Activated T-helper 2 cell treated with anti-CD3 and anti-CD28 coated beads, Interferon-gamma antibody, Interleukin-2, Interleukin-4, amounts not matched to agents 10 μg/mL and 5 μg/mL and 100 μg/mL, durations not matched to agents 14 hours and 24 hours and 36 hours (primary cell): ENCODE measurements around the gene P2RY8. TPM values are rescaled to one million over a fixed set of nuclear protein-coding genes. Genes with fewer than 3 reads are reported as not detected.
A peak's percentile ranks its signal among the peaks of the same experiment; 100 is the strongest.

Source experiments
- DNase-seq: peaks from one replicate; pipeline ENCODE4 v3.0.0; 2021; ENCODE audit warnings: low spot score
- H3K27ac Mint-ChIP-seq: one replicate; pipeline ENCODE4 v1.8.0; 2021; ENCODE audit warnings: mixed read lengths
- H3K27me3 Mint-ChIP-seq: one replicate; pipeline ENCODE4 v1.8.0; 2021; ENCODE audit warnings: low read depth, mixed read lengths
- H3K36me3 Mint-ChIP-seq: one replicate; pipeline ENCODE4 v1.8.0; 2021; ENCODE audit warnings: low read depth, mixed read lengths
- H3K4me1 Mint-ChIP-seq: one replicate; pipeline ENCODE4 v1.8.0; 2021; ENCODE audit warnings: low read depth, mixed read lengths
- H3K4me3 Mint-ChIP-seq: one replicate; pipeline ENCODE4 v1.8.0; 2021; ENCODE audit warnings: low read depth, mild to moderate bottlenecking, moderate library complexity, mixed read lengths
- H3K9me3 Mint-ChIP-seq: one replicate; pipeline ENCODE4 v1.8.0; 2021; ENCODE audit warnings: mixed read lengths
- intact Hi-C: fragments of 100-400 bp; cut with micrococcal nuclease; formaldehyde crosslinking; loops from one replicate; pipeline ENCODE4 v1.15.1; 2023
- total RNA-seq: library from RNA; stranded (reverse); gene quantifications from 2 replicates; pipeline ENCODE4 v1.2.3, GENCODE V29; 2022

The P2RY8 gene
- total RNA-seq, 1 donor from 2014 or later = 34.5 TPM

DNA sequence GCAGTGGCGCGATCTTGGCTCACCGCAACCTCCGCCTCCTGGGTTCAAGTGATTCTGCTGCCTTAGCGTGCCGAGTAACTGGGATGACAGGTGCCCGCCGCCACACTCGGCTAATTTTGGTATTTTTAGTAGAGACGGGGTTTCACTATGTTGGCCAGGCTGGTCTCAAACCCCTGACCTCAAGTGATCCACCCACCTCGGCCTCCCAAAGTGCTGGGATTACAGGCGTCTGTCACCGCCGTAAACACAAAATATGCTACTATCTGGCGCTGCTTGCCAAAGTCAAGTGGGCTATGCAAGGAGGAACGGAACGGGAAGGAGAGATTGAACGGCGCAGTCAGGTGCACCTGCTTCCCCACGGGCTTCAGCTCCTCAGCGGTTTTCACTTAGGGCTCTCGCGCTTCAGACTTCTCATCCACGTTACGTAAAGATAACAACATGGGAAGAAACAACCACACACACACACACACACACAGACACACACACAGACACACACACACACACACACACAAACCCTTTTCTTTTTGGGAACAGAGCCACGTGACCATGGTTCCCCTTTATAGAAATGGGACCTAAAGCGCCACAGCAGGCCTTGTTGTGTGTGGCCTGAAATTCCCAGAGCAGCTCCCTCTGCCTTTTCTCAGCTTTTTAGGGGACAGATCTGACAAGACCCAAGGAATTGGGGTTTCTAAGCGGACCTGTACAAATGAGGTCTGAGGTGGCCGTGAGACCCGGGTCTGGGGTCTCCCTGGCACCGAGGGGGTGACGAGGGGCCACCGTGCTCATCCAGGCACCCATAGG lies 1.5 kb downstream of the P2RY8 start:
- peak overlapping the region; percentile 99 for H3K27ac Mint-ChIP-seq
- DNase-seq = peak; percentile 50
- H3K4me1 Mint-ChIP-seq = peaks cover 14% of the 10 kb centered on the region
- peaks cover 16% of the 10 kb centered on the region for H3K36me3 Mint-ChIP-seq
- H3K27me3 Mint-ChIP-seq = no peaks in the 10 kb centered on the region
- intact Hi-C loops = loop anchor here (1.0 to 5.0 kb wide), 5 partner anchors 7 to 143 kb away; partner anchors contain the start of gene SLC25A6
- H3K9me3 Mint-ChIP-seq = no peaks in the 10 kb centered on the region
- peak overlapping the region; percentile 94 for H3K4me3 Mint-ChIP-seq

DNA sequence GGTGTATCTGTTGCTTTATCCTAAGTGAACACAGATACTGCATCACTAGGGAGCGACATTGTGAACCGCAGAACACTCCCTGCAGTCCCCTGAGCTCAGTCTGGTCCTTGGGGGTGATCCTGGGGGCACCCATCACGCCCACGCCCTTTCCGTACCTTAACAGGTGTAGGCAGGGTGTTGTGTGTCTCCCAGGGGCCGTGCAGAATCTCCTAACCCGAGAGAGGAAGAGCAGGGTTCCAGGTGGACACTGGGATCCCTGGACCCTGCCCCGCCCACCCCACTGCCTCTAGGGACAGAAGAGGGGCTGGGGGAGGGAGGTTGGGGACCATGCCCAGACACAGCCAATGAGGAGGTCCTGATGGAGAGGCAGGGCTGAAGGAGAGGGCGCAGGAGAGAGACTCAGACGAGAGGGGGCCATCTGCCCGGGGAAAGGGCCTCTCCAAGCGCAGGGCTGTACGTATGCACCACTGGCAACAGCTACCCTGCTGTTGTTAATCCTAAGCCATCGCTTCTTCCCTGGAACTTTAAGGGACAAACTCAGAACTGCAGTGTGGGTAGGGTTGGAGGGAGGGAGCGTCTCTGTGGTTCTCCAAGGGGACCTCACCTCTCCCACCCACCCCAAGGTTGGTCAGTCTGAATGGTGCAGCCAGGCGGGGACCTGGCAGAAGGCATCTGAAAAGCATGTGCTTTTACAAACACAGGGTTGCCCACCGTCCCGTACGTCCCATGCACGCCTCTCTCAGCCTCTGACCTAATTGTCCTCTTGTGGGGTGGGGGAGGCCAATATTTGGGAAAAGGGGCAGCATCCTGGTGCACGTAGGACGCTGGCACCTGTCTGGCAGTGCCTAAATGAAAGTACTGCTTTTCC lies 2.5 kb downstream of the P2RY8 start:
- Mint-ChIP-seq H3K4me3 (peak overlapping the region; percentile 94), H3K36me3 (peaks cover 16% of the 10 kb centered on the region), H3K27ac (peak overlapping the region; percentile 99), H3K9me3 (no peaks in the 10 kb centered on the region), H3K27me3 (no peaks in the 10 kb centered on the region), H3K4me1 (peaks cover 14% of the 10 kb centered on the region)
- peak; percentile 48 for DNase-seq
- intact Hi-C loops = loop anchor here (5.0 kb wide), 2 partner anchors 32 to 142 kb away; partner anchors contain the start of gene SLC25A6

DNA sequence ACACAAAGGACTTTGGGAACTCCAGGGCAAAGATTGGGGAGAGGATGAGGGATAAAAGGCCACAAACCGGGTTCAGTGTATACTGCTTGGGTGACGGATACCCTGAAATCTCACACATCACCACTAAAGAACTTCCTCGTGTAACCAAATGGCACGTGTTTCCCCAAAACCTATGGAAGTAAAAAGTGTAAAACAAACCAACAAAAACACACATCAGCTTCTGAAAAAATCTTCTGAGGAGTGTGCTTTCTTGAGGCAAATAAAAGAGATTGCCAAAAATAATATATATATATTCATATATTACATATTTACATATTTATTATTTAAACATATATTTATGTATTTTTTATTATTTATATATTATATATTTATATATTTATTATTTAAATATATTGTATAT lies 3.9 kb downstream of the P2RY8 start:
- Mint-ChIP-seq H3K9me3 (no peaks in the 10 kb centered on the region), H3K27ac (no peak overlapping the region), H3K36me3 (peaks cover 16% of the 10 kb centered on the region), H3K27me3 (no peaks in the 10 kb centered on the region), H3K4me1 (peaks cover 14% of the 10 kb centered on the region), H3K4me3 (no peak overlapping the region)
- intact Hi-C loops = no loop called here
- DNase-seq = peak; percentile 2

DNA sequence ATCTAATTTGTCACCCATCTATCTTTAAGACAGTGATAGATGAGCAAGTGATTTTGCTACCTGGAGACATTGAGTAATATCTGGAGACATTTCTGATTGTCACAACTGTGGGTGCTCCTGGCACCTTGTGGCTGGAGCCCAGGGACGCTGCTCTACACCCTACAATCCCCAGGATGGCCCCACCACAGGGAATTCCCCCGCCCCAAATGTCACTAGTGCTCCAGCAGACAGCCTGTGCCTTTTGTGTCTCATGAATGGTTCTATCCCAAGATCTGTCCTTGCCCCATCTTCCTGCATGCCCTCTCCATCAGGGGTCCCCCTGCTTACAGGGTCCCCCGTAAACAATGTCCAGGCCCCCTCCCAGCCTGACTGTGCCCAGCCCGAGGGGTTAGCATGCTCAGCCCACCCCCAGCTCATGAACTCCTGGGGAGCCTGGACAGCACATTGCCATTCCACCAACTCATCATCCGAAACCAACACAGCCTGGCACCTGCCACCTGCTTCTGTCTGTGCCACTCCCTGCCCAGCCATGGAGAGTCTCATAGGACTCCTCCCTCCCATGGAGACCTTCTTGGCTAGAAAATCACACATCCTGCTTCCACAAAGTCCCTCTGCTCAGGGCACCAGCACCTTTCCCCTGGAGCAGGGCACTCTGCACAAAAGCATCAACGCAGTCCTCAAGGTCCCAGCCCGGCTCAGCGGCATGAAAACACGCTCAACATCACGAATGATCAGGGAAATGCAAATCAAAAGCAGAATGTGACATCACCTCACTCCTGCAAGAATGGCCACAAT lies 5.7 kb downstream of the P2RY8 start:
- no peak overlapping the region for H3K4me3 Mint-ChIP-seq
- no peaks in the 10 kb centered on the region for H3K27me3 Mint-ChIP-seq
- H3K36me3 Mint-ChIP-seq = peaks cover 16% of the 10 kb centered on the region
- intact Hi-C loops = no loop called here
- peak; percentile 9 for DNase-seq
- H3K27ac Mint-ChIP-seq = no peak overlapping the region
- peaks cover 6% of the 10 kb centered on the region for H3K4me1 Mint-ChIP-seq
- no peaks in the 10 kb centered on the region for H3K9me3 Mint-ChIP-seq

DNA sequence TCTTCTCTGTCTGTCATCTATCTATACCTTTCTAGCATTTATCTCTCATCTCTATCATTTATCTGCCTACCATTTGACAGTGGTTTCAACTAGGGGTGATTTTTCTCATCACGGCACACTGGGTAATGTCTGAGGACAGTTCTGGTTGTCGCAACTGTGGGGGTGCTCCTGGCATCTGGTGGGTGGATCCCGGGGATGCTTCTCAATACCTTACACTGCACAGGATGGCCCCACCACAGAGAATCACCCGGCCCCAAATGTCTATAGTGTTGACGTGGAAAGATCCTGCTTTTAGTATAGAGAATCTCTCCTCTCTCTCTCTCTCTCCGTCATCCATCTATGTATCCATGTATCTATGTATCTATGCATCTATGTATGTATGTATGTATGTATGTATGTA lies 7.2 kb downstream of the P2RY8 start:
- DNase-seq = no peak
- intact Hi-C loops = no loop called here
- no peaks in the 10 kb centered on the region for H3K4me1 Mint-ChIP-seq
- H3K9me3 Mint-ChIP-seq = no peaks in the 10 kb centered on the region
- H3K27ac Mint-ChIP-seq = no peak overlapping the region
- peaks cover 9% of the 10 kb centered on the region for H3K36me3 Mint-ChIP-seq
- H3K4me3 Mint-ChIP-seq = no peak overlapping the region
- no peaks in the 10 kb centered on the region for H3K27me3 Mint-ChIP-seq

DNA sequence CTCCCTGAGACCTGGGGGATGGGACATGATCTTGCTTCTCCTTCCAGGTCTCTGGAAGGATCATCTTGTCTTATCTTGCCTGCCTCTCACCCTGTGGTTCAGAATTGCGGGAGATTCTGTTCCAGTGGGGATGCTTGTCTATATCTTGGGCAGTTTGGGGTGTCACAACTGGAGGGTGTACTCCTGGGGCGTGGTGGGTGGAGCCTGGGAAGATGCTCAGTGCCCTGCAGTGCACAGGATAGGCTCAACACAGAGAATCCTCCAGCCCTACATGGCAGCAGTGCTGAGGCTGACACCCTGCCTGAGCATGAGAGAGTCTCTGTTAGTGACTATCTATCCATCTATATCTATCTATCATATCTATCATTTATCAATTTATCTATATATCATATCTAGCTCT lies 7.7 kb downstream of the P2RY8 start:
- Mint-ChIP-seq H3K36me3 (peaks cover 9% of the 10 kb centered on the region), H3K4me1 (no peaks in the 10 kb centered on the region), H3K27ac (no peak overlapping the region), H3K4me3 (no peak overlapping the region), H3K27me3 (no peaks in the 10 kb centered on the region), H3K9me3 (no peaks in the 10 kb centered on the region)
- intact Hi-C loops = no loop called here
- peak; percentile 6 for DNase-seq

DNA sequence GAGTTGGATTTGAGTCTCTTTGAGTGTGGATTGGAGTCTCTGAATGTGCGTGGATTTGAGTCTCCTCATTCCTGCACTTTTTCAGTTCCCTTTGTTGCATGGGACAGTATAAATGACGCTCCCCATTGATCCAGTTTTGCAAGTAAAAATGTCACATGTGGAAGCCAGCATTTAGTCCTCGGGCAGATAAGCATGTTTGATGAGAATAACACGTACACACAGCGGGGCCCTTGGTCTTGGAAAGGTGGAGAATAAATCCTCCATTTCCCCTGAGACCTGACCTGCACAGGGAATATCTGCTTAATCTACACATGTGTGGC lies 8.1 kb downstream of the P2RY8 start:
- intact Hi-C loops = loop anchor here (1.0 kb wide), 1 partner anchor 7 kb away; no protein-coding TSS in a partner anchor
- peaks cover 9% of the 10 kb centered on the region for H3K36me3 Mint-ChIP-seq
- H3K27ac Mint-ChIP-seq = no peak overlapping the region
- no peaks in the 10 kb centered on the region for H3K9me3 Mint-ChIP-seq
- no peak overlapping the region for H3K4me3 Mint-ChIP-seq
- DNase-seq = peak; percentile 5
- no peaks in the 10 kb centered on the region for H3K4me1 Mint-ChIP-seq
- H3K27me3 Mint-ChIP-seq = no peaks in the 10 kb centered on the region

DNA sequence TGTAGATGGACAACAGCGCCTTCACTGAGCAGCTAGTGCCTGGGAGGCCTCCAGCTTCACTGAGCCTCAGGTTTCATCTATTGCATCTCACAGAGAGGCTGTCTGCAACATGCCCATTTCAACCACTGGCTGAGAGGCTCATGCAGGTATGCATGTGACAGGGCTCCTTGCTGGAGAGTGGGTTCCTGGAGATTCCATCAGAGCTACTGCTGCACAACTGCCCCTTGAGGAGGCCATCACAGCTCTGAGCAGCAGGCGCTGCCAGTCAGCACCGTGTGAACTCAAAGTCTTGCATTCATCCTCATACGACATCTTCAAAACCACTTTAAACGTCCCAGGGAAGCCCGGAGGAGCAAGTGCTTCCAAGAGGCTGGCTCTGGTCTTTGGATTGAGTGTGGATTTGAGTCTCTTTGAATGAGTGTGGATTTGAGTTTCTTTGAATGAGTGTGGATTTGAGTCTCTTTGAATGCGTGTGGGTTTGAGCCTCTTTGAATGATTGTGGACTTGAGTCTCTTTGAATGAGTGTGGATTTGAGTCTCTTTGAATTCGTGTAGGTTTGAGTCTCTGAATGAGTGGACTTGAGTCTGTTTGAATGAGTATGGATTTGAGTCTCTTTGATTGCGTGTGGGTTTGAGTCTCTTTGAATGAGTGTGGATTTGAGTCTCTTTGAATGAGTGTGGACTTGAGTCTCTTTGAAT lies 8.7 kb downstream of the P2RY8 start:
- DNase-seq = peak; percentile 5
- no peak overlapping the region for H3K4me3 Mint-ChIP-seq
- H3K36me3 Mint-ChIP-seq = peaks cover 10% of the 10 kb centered on the region
- no peaks in the 10 kb centered on the region for H3K9me3 Mint-ChIP-seq
- intact Hi-C loops = loop anchor here (1.0 kb wide), 1 partner anchor 8 kb away; no protein-coding TSS in a partner anchor
- H3K27me3 Mint-ChIP-seq = no peaks in the 10 kb centered on the region
- H3K4me1 Mint-ChIP-seq = peaks cover under 1% of the 10 kb centered on the region
- H3K27ac Mint-ChIP-seq = no peak overlapping the region

DNA sequence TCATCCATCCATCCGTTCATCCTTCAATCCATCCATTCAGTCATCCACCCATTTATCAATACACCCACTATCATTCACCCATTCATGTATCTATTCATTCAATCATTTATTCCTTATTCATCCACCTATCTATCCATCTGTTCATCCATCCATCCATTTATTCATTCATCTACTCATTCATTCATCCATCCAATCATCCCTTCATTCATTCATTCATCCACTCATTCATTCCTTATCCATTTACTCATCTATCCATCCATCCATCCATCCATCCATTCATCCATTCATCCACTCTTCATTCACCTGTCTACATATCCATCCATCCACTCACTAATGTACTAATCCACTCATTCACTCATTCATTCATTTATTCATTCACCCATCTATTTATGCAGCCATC lies 9.5 kb downstream of the P2RY8 start:
- Mint-ChIP-seq H3K36me3 (peaks cover 5% of the 10 kb centered on the region), H3K4me3 (no peak overlapping the region), H3K4me1 (peaks cover 4% of the 10 kb centered on the region), H3K9me3 (no peaks in the 10 kb centered on the region), H3K27ac (no peak overlapping the region), H3K27me3 (no peaks in the 10 kb centered on the region)
- DNase-seq = no peak
- intact Hi-C loops = no loop called here

DNA sequence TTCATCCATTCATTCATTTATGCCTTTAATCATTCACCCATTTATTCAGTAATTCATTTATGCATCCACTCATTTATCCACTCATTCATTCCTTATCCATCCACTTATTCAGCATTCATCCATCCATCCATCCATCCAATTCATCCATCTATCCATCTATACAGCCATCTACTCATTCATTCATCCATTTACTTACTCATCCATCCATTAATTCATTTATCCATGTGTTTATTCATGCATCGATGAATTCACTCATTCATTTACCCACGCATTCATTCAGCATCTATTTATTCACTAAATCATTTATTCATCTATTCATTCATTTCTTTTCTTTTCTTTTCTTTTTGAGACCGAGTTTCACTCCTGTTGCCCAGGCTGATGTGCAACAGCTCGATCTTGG lies 10.4 kb downstream of the P2RY8 start:
- no peak for DNase-seq
- peaks cover 9% of the 10 kb centered on the region for H3K4me1 Mint-ChIP-seq

DNA sequence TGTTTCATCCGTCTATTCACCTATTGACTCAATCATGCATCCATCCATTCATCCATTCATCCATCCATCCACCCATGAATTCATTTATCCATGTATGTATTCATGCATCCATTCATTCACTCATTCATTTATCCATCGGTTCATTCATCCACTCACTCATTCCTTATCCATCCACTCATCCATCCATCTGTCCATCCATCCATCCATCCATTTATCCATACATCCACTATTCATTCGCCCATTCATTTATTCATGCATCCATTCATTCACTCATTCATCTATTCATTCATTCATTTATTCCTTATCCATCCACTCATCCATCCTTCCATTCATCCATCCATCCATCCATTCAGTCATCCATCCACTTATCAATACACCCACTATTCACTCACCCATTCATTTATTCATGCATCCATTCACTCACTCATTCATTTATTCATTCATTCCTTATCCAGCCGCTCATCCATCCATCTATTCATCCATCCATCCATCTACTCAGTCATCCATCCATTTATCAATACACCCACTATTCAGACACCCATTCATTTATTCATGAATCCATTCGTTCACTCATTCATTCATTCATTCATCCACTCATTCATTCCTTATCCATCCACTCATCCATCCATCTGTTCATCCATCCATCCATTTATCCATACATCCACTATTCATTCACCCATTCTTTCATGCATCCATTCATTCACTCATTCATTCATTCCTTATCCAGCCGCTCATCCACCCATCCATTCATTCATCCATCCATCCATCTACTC lies 11.2 kb downstream of the P2RY8 start:
- Mint-ChIP-seq H3K9me3 (no peaks in the 10 kb centered on the region), H3K36me3 (peaks cover 14% of the 10 kb centered on the region), H3K4me1 (peaks cover 13% of the 10 kb centered on the region), H3K27me3 (no peaks in the 10 kb centered on the region), H3K4me3 (no peak overlapping the region), H3K27ac (no peak overlapping the region)
- intact Hi-C loops = no loop called here
- no peak for DNase-seq

More for the DNA sequence above, 10.4 kb downstream of the P2RY8 start:
- intact Hi-C loops = no loop called here
- peaks cover 9% of the 10 kb centered on the region for H3K36me3 Mint-ChIP-seq
- H3K9me3 Mint-ChIP-seq = no peaks in the 10 kb centered on the region
- no peak overlapping the region for H3K4me3 Mint-ChIP-seq
- no peaks in the 10 kb centered on the region for H3K27me3 Mint-ChIP-seq
- no peak overlapping the region for H3K27ac Mint-ChIP-seq
